SK-N-SH treated with all-trans-retinoic acid at 6 μM for 48 hours (cell line): ENCODE results near the gene HS6ST3.

Experiments
- ATAC-seq: fragments of 200-7000 bp; cut with Tn5 transposase; 3 replicates; pipeline ENCODE4 v1.9.1; 2020; ENCODE audit warnings: mild to moderate bottlenecking, moderate library complexity
- ARNTL ChIP-seq: fragments of 450-650 bp; formaldehyde crosslinking; IDR thresholded peaks from 2 replicates; pipeline ENCODE4 v1.5.0; 2020; ENCODE audit warnings: low read depth, mild to moderate bottlenecking, moderate library complexity, borderline replicate concordance
- BACH2 ChIP-seq: fragments of 250-450 bp; sonication (Bioruptor Pico); IDR thresholded peaks from 2 replicates; pipeline ENCODE4 v1.9.0; 2021; ENCODE audit warnings: mild to moderate bottlenecking, borderline replicate concordance
- CREB5 ChIP-seq: fragments of 250-450 bp; sonication (Bioruptor Pico); IDR thresholded peaks from 2 replicates; pipeline ENCODE4 v1.5.1; 2020; ENCODE audit warnings: low read depth, mild to moderate bottlenecking, moderate library complexity
- CSDC2 ChIP-seq: fragments of 250-450 bp; sonication (Bioruptor Pico); IDR thresholded peaks from 2 replicates; pipeline ENCODE4 v1.5.0; 2020; ENCODE audit warnings: mild to moderate bottlenecking, moderate library complexity
- CSRNP3 ChIP-seq: fragments of 250-450 bp; sonication (Bioruptor Pico); IDR thresholded peaks from 2 replicates; pipeline ENCODE4 v1.5.1; 2021; ENCODE audit warnings: mild to moderate bottlenecking, moderate library complexity
- ESRRG ChIP-seq: fragments of 250-450 bp; sonication (Bioruptor Pico); IDR thresholded peaks from 2 replicates; pipeline ENCODE4 v1.6.1; 2021; ENCODE audit warnings: mild to moderate bottlenecking
- ISL1 ChIP-seq: fragments of 250-450 bp; sonication (Bioruptor Pico); IDR thresholded peaks from 2 replicates; pipeline ENCODE4 v2.1.2; 2022; ENCODE audit warnings: mild to moderate bottlenecking, moderate library complexity
- OSR1 ChIP-seq: fragments of 250-450 bp; sonication (Bioruptor Pico); IDR thresholded peaks from 2 replicates; pipeline ENCODE4 v1.8.0; 2022; ENCODE audit warnings: moderate library complexity, mild to moderate bottlenecking, inconsistent platforms
- PATZ1 ChIP-seq: fragments of 250-450 bp; sonication (Bioruptor Pico); IDR thresholded peaks from 2 replicates; pipeline ENCODE4 v1.8.0; 2020; ENCODE audit warnings: mild to moderate bottlenecking, moderate library complexity, borderline replicate concordance
- POU6F1 ChIP-seq: fragments of 250-450 bp; sonication (Bioruptor Pico); IDR thresholded peaks from 2 replicates; pipeline ENCODE4 v1.8.0; 2021; ENCODE audit warnings: low read depth, mild to moderate bottlenecking, moderate library complexity, borderline replicate concordance
- PPARA ChIP-seq: fragments of 250-450 bp; sonication (Bioruptor Pico); IDR thresholded peaks from 2 replicates; pipeline ENCODE4 v1.5.0; 2020; ENCODE audit warnings: mild to moderate bottlenecking, borderline replicate concordance
- RARB ChIP-seq: fragments of 250-450 bp; sonication (Bioruptor Pico); IDR thresholded peaks from 2 replicates; pipeline ENCODE4 v1.8.0; 2021; ENCODE audit warnings: mild to moderate bottlenecking, moderate library complexity
- TCF4 ChIP-seq: fragments of 250-450 bp; sonication (Bioruptor Pico); IDR thresholded peaks from 2 replicates; pipeline ENCODE4 v1.8.0; 2021; ENCODE audit warnings: mild to moderate bottlenecking, moderate library complexity, borderline replicate concordance
- TOX ChIP-seq: fragments of 250-450 bp; sonication (Bioruptor Pico); IDR thresholded peaks from 2 replicates; pipeline ENCODE4 v1.8.0; 2021; ENCODE audit warnings: mild to moderate bottlenecking, moderate library complexity, borderline replicate concordance
- TSHZ2 ChIP-seq: fragments of 250-450 bp; sonication (Bioruptor Pico); IDR thresholded peaks from 2 replicates; pipeline ENCODE4 v1.5.0; 2020; ENCODE audit warnings: mild to moderate bottlenecking, moderate library complexity
- ZC3H10 ChIP-seq: fragments of 250-450 bp; sonication (Bioruptor Pico); IDR thresholded peaks from 2 replicates; pipeline ENCODE4 v1.5.1; 2021; ENCODE audit warnings: mild to moderate bottlenecking, moderate library complexity
- ZNF565 ChIP-seq: fragments of 450-650 bp; formaldehyde crosslinking; conservative IDR thresholded peaks from 2 replicates; pipeline ENCODE4 v1.5.0; 2020; ENCODE audit warnings: low read depth, mild to moderate bottlenecking, moderate library complexity
- ZNF8 ChIP-seq: fragments of 450-650 bp; formaldehyde crosslinking; IDR thresholded peaks from 2 replicates; pipeline ENCODE4 v1.5.0; 2020; ENCODE audit warnings: mild to moderate bottlenecking, moderate library complexity

Gene HS6ST3

GRCh38 chr13:96762876-96763275 lies 673.0 kb downstream of the HS6ST3 start:
- no peak for TF ChIP-seq ZNF8 (CRISPR knock-in tag)
- no peak for TF ChIP-seq TOX
- TF ChIP-seq PATZ1: no peak
- no peak for TF ChIP-seq CSDC2 (CRISPR knock-in tag)
- no peak for TF ChIP-seq ISL1 (CRISPR knock-in tag)
- no peak for TF ChIP-seq OSR1 (CRISPR knock-in tag)
- no peak for TF ChIP-seq PPARA (CRISPR knock-in tag)
- TF ChIP-seq ZNF565 (CRISPR knock-in tag): no peak
- no peak for TF ChIP-seq ESRRG (CRISPR knock-in tag)
- TF ChIP-seq POU6F1: no peak
- TF ChIP-seq TSHZ2 (CRISPR knock-in tag): no peak
- TF ChIP-seq ZC3H10 (CRISPR knock-in tag): no peak
- TF ChIP-seq BACH2 (CRISPR knock-in tag): no peak
- no peak for TF ChIP-seq CSRNP3
- no peak for TF ChIP-seq CREB5
- ATAC-seq: no peak

GRCh38 chr13:96766306-96766705 lies 676.4 kb downstream of the HS6ST3 start:
- no peak for ATAC-seq
- TF ChIP-seq PATZ1: no peak
- no peak for TF ChIP-seq POU6F1
- no peak for TF ChIP-seq ZNF8 (CRISPR knock-in tag)
- no peak for TF ChIP-seq TSHZ2 (CRISPR knock-in tag)
- no peak for TF ChIP-seq CSDC2 (CRISPR knock-in tag)
- TF ChIP-seq ZNF565 (CRISPR knock-in tag): no peak
- no peak for TF ChIP-seq RARB
- TF ChIP-seq TCF4: no peak
- TF ChIP-seq ZC3H10 (CRISPR knock-in tag): no peak
- TF ChIP-seq ARNTL (CRISPR knock-in tag): no peak
